ENCODE results near the gene SLC38A3.

SLC38A3 gene

DNA sequence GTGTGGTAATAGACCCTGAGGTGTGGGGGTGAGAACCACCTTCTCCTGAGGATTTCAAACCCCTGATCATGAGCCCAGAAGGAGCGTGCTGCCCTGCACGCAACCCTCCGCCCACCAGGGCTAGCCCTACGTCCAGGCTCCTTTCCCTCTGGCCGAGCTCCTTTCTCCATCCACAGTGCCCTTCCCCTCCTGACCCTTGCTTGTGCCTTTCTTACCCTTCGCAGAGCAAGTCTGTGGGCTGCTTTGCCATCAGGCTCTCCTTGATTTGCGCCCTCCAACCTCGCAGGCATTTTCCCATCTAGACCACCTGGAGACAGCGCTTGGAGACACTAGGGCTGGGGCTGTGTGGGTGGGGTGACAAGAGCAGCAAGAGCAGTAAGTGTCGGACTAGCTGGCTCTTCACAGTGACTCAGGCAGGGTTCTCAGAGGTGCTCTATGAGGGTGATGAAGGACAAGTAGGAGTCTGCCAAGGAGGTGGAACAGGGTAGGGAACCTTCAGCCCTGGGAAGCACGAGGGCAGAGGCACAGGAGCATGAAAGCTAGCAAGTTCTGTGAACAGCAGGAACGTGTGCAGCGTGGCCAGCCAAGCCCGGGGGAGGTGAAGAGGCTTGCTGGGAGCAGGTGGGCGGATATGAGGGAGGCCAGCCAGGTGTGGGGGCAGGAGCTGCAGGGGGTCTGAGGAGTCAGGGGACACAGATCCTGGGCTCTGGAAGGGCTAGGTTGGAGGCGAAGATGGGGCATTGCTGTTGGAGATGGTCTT, 2.5 kb upstream of the SLC38A3 start:
- TF ChIP-seq CTCF (IDR thresholded peaks at IDR 0.05), result no peak

DNA sequence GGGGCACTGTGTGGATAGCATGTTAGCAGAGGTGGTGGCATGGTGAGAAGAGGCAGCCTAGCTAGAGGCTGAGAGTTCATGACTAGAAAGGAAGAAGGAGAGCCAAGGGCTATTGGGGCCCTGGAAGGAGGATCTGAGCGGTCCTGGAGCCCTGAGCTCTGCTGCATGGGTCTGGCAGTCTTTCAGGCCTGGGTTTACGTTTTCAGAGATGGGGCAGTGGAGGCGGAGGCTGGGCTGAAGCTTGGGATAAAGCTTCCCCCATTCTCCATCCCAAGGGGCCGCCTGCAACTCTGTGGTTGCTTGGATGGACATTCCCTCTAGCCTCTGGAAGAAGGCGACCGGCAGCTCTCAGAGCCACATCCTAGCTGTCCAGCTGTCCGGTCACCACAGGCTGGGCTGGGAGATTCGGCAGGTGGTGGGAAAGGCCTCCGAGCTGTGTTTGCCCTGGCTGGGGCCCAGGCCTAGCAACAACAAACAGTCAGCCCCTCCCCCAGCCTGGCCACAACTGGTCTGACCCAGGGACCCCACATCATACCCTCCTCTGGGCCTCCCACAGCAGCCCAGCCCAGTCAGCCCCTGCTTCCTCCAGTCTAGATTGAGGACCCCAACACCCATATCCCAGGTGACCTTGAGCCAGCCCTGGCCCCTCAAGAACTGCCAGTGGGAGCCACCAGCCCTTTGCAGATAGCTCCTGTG, 1.8 kb upstream of the SLC38A3 start:
- TF ChIP-seq CTCF (IDR thresholded peaks at IDR 0.05), result no peak

DNA sequence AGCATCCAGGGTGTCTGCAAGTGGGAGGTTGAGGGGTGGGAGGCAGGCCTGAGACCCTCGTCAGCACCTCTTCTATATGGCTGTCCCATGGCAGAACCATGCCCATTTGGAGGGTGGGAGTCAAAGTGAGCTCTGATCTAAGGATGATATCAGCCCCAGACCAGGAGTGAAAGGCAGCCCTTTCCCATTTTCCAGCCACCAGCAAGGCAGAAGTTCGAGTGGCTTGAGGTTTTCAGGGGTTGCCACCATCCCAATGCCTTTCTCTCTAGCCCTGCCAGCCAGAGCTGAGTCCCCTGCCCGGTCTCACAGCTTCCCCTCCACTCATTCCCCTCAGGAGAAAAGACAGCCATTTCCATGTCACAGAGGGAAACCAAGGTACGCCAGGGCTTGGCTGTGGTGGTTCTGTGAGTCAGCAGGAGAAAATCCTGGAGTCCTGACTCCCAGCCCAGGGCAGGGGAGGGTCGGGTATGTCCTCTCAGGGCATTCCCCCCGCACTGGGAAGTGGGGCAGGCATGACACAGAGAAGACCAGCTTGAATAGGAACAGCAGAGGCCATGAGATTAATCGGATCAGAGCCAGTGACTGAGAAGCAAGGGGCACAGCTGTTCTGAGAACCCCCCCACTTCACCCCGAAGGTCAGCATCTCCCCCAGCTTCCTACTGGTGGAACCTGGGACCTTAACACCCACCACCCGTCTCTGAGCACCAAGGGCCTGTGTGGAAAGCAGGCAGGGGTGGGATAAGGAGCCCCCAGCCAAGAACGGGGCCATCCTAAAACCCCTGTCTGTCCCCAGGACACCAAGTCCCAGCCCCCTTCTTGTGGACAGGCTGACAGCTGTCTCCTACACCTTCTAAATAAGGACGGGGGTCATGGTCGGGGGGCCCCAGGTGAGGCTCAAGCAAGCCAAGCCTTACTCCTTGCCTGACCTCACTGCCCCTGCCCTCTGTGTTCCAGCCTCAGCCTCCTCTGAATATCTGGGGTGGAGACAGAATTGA, 965 bp upstream of the SLC38A3 start:
- no peak for TF ChIP-seq CTCF (IDR thresholded peaks at IDR 0.05)

- TF ChIP-seq CTCF (IDR thresholded peaks at IDR 0.05), result no peak
Observed at GRCh38 chr3:50205413-50206276, 574 bp downstream of the SLC38A3 start.

GRCh38 chr3:50207359-50208042, 2.4 kb downstream of the SLC38A3 start:
- TF ChIP-seq CTCF (IDR thresholded peaks at IDR 0.05), result no peak

GRCh38 chr3:50208677-50209344, 3.7 kb downstream of the SLC38A3 start:
- TF ChIP-seq CTCF (IDR thresholded peaks at IDR 0.05), result no peak

All from LNCAP (cell line).